Measurements from ENCODE around the gene CREM. TPM values are rescaled to one million over a fixed set of nuclear protein-coding genes. Genes with fewer than 3 reads are reported as not detected.

CREM gene
- total and polyA plus RNA-seq, 2 experiments from 2014 or later = 40.9 to 43.8 TPM

GRCh38 chr10:35231646-35232045, 105.0 kb downstream of the CREM start (continued):
- no peak for TF ChIP-seq ZNF462 (CRISPR knock-in tag; IDR thresholded peaks at IDR 0.05)

DNA sequence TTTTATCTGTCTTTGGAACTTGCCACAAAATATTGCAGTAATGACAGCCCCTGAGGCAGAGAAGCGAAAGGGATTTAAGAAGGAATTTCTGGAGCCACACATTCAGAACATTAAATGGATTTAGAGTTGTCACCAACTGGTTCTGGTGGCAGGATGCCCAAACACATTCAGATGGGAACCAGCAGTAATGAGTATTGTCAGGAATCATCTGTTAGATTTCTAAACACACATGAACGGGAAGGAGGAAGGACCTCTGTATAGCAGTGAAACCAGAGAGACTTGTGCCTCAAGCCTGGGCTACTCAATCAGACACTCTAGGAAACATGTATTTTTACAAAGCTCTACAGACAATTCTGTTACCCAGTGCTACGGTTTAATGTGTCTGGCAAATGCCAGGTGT, 105.9 kb downstream of the CREM start:
- no peaks in the 10 kb centered on the region for H3K27me3 Mint-ChIP-seq (ENCODE audit: insufficient read depth, low read depth, poor library complexity)

More for the DNA sequence above, 105.9 kb downstream of the CREM start:
- Histone ChIP-seq H4K20me1 (replicated peaks; ENCODE audit: insufficient read depth) (no peaks in the 10 kb centered on the region), H3K4me2 (no peak overlapping the region), H3K4me3 (no peak overlapping the region), H3K9me2 (ENCODE audit: insufficient read depth) (no peaks in the 10 kb centered on the region), H3K27me3 (ENCODE audit: insufficient read depth) (no peaks in the 10 kb centered on the region), H3K79me2 (replicated peaks; ENCODE audit: insufficient read depth) (no peaks in the 10 kb centered on the region), H3K36me3 (ENCODE audit: insufficient read depth) (no peaks in the 10 kb centered on the region), H2AFZ (no peak overlapping the region; the same call in 1 of the 2 replicates), H3K4me1 (ENCODE audit: insufficient read depth) (no peaks in the 10 kb centered on the region), H3F3A (replicated peaks; ENCODE audit: low read depth) (no peaks in the 10 kb centered on the region), H3K27ac (ENCODE audit: low read depth) (no peak overlapping the region)
- Mint-ChIP-seq H3K36me3 (ENCODE audit: low read depth) (no peaks in the 10 kb centered on the region), H3K27ac (no peak overlapping the region), H3K4me1 (peaks cover 6% of the 10 kb centered on the region), H3K9me3 (no peaks in the 10 kb centered on the region), H3K4me3 (no peak overlapping the region)
- ATAC-seq = no peak
- no peak for TF ChIP-seq NANOG (IDR thresholded peaks at IDR 0.05; ENCODE audit: borderline replicate concordance)
- TF ChIP-seq JUNB (IDR thresholded peaks at IDR 0.05; ENCODE audit: unreplicated experiment) = no peak
- TF ChIP-seq, protein P1, sequence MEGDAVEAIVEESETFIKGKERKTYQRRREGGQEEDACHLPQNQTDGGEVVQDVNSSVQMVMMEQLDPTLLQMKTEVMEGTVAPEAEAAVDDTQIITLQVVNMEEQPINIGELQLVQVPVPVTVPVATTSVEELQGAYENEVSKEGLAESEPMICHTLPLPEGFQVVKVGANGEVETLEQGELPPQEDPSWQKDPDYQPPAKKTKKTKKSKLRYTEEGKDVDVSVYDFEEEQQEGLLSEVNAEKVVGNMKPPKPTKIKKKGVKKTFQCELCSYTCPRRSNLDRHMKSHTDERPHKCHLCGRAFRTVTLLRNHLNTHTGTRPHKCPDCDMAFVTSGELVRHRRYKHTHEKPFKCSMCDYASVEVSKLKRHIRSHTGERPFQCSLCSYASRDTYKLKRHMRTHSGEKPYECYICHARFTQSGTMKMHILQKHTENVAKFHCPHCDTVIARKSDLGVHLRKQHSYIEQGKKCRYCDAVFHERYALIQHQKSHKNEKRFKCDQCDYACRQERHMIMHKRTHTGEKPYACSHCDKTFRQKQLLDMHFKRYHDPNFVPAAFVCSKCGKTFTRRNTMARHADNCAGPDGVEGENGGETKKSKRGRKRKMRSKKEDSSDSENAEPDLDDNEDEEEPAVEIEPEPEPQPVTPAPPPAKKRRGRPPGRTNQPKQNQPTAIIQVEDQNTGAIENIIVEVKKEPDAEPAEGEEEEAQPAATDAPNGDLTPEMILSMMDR (conservative IDR thresholded peaks at IDR 0.05; ENCODE audit: low read depth in 2 of 2) = no peak
- no peak for TF ChIP-seq CREB1 (CRISPR knock-in tag; IDR thresholded peaks at IDR 0.05; ENCODE audit: low read depth)
- no peak for TF ChIP-seq ZNF462 (CRISPR knock-in tag; IDR thresholded peaks at IDR 0.05)
- TF ChIP-seq POLR2AphosphoS5 (IDR thresholded peaks at IDR 0.05; ENCODE audit: low read depth) = no peak
- DNase-seq (ENCODE audit: low spot score) = no peak

All from GM23338 (cell line).